Thyroid gland (tissue), 4 donors: Measurements from ENCODE around the gene PCBP3. TPM values are rescaled to one million over a fixed set of nuclear protein-coding genes. Genes with fewer than 3 reads are reported as not detected.
"Not testable (repeated sequence)": the region's sequence is repeated elsewhere in the genome, so short reads cannot be mapped to it uniquely, and the experiment has no call there.

Experiments
- DNase-seq, 2 donors: peaks; one replicate each; pipeline ENCODE4 v3.0.0-alpha.2; 2019
- H3K27ac ChIP-seq, 3 donors: fragments of 200-600 bp; sonication (generic); 1 replicate in 2 of 3; 2 replicates in 1 of 3; pipeline ENCODE4 v1.5.1; 2016 to 2019; ENCODE audit warnings: mild to moderate bottlenecking in 1 of 3, moderate library complexity in 1 of 3
- H3K27me3 ChIP-seq: fragments of 200-600 bp; sonication (generic); one replicate; pipeline ENCODE4 v1.5.1; 2019
- H3K36me3 ChIP-seq, 2 donors: fragments of 200-600 bp; sonication (generic); one replicate each; pipeline ENCODE4 v1.5.1; 2016 to 2019
- H3K4me1 ChIP-seq, 2 donors: fragments of 200-600 bp; sonication (generic); one replicate each; pipeline ENCODE4 v1.5.1; 2017 to 2019
- H3K4me3 ChIP-seq, 3 donors: fragments of 200-600 bp; sonication (generic); replicated peaks in 1 of 3; 1 replicate in 2 of 3; 2 replicates in 1 of 3; pipeline ENCODE4 v1.5.1; 2016; ENCODE audit warnings: mild to moderate bottlenecking in 1 of 3
- H3K9me3 ChIP-seq: fragments of 200-600 bp; sonication (generic); one replicate; pipeline ENCODE4 v1.5.1; 2017
- CTCF ChIP-seq, 6 experiments: fragments of 200-600 bp in 3 of 6; fragments of 450-650 bp in 3 of 6; sonication (generic) in 3 of 6; IDR thresholded peaks; one replicate each; pipeline ENCODE4 v1.5.1; 2016 to 2019; ENCODE audit warnings: antibody characterized with exemption in 6 of 6, mild to moderate bottlenecking in 2 of 6, inconsistent platforms in 1 of 6, moderate library complexity in 1 of 6
- POLR2A ChIP-seq, 2 donors: fragments of 450-650 bp; IDR thresholded peaks; one replicate each; pipeline ENCODE4 v1.6.1; 2017; ENCODE audit warnings: antibody characterized with exemption in 2 of 2, mild to moderate bottlenecking in 2 of 2, moderate library complexity in 1 of 2
- WGBS, 2 donors: methylation state at CpG; one replicate each; pipeline ENCODE4 v1.1.5; 2017; 5-methylcytosine and 5-hydroxymethylcytosine counted together
- intact Hi-C: fragments of 100-400 bp; cut with DNase I; formaldehyde crosslinking; loops from one replicate; pipeline ENCODE4 v1.15.1; 2023
- total RNA-seq, 4 donors: library from RNA; depleted of rRNA; stranded (reverse); fragments of >200 nt; gene quantifications; one replicate each; pipeline ENCODE4 v1.2.3, GENCODE V29; 2016

The PCBP3 gene
- total RNA-seq, 4 donors from 2014 or later: 0.33 to 0.98 (median 0.54) TPM; not detected in 1

- Histone ChIP-seq H3K4me3 (no peak overlapping the region), H3K36me3 (no peaks in the 10 kb centered on the region), H3K4me1 (peaks cover 0 to 7% of the 10 kb centered on the region in 2 donors), H3K27me3 (no peaks in the 10 kb centered on the region), H3K27ac (no peak overlapping the region), H3K9me3 (no peaks in the 10 kb centered on the region)
- WGBS, 2 donors: 84 to 90% methylated on average over 11 of the region's 11 CpGs
- intact Hi-C loops: no loop called here
- TF ChIP-seq POLR2A (IDR thresholded peaks at IDR 0.05) (no peak), CTCF (IDR thresholded peaks at IDR 0.05) (no peak)
- DNase-seq: no peak
Observed at GRCh38 chr21:45959779-45960390, 316.4 kb downstream of the PCBP3 start.

GRCh38 chr21:45961408-45961807 is 317.9 kb downstream of the PCBP3 start:
- DNase-seq, H3K9me3 ChIP-seq, H3K4me3 ChIP-seq, H3K27ac ChIP-seq, intact Hi-C loops, H3K36me3 ChIP-seq, H3K4me1 ChIP-seq, H3K27me3 ChIP-seq: not testable (repeated sequence)
- 83 to 84% methylated on average over 2 of the region's 2 CpGs for WGBS, 2 donors

GRCh38 chr21:45962531-45963231 is 319.2 kb downstream of the PCBP3 start:
- Histone ChIP-seq H3K4me1 (peaks cover 0 to 3% of the 10 kb centered on the region in 2 donors), H3K4me3 (no peak overlapping the region), H3K9me3 (no peaks in the 10 kb centered on the region), H3K27me3 (no peaks in the 10 kb centered on the region), H3K36me3 (no peaks in the 10 kb centered on the region), H3K27ac (no peak overlapping the region)
- no peak for DNase-seq
- intact Hi-C loops: no loop called here
- WGBS, 2 donors: 81 to 82% methylated on average over 4 of the region's 4 CpGs
- no peak for TF ChIP-seq CTCF (IDR thresholded peaks at IDR 0.05)
- TF ChIP-seq POLR2A (IDR thresholded peaks at IDR 0.05): no peak

GRCh38 chr21:45963232-45963570 is 319.7 kb downstream of the PCBP3 start:
- TF ChIP-seq POLR2A (IDR thresholded peaks at IDR 0.05) (no peak), CTCF (IDR thresholded peaks at IDR 0.05) (no peak)
- Histone ChIP-seq H3K9me3 (no peaks in the 10 kb centered on the region), H3K36me3 (no peaks in the 10 kb centered on the region), H3K27me3 (no peaks in the 10 kb centered on the region), H3K4me1 (peaks cover 0 to 3% of the 10 kb centered on the region in 2 donors), H3K27ac (no peak overlapping the region), H3K4me3 (no peak overlapping the region)
- DNase-seq: no peak
- WGBS, 2 donors: 56 to 60% methylated on average over 3 of the region's 3 CpGs
- intact Hi-C loops: no loop called here

GRCh38 chr21:45964649-45965048 is 321.1 kb downstream of the PCBP3 start:
- TF ChIP-seq CTCF (IDR thresholded peaks at IDR 0.05) (no peak), POLR2A (IDR thresholded peaks at IDR 0.05) (no peak)
- no peak for DNase-seq

More at GRCh38 chr21:45964649-45965048, 321.1 kb downstream of the PCBP3 start:
- H3K27ac ChIP-seq: no peak overlapping the region
- no peaks in the 10 kb centered on the region for H3K36me3 ChIP-seq
- H3K9me3 ChIP-seq: no peaks in the 10 kb centered on the region
- H3K27me3 ChIP-seq: no peaks in the 10 kb centered on the region
- intact Hi-C loops: no loop called here
- WGBS, 2 donors: 43 to 67% methylated on average over 1 of the region's 1 CpG
- no peak overlapping the region for H3K4me3 ChIP-seq
- H3K4me1 ChIP-seq: no peaks in the 10 kb centered on the region
